DND-41 (cell line): Measurements from ENCODE around the gene FSCN2.

Experiments
- EZH2 ChIP-seq: IDR thresholded peaks from 3 replicates; pipeline ENCODE4 v1.6.1; 2012; ENCODE audit warnings: borderline replicate concordance, low read depth, mild to moderate bottlenecking, moderate library complexity, low read length, inconsistent platforms; ENCODE audit not compliant: severe bottlenecking
- TF ChIP-seq, protein P1 (sequence below): IDR thresholded peaks from 2 replicates; pipeline ENCODE4 v1.5.1; 2012; ENCODE audit warnings: borderline replicate concordance, low read length, moderate library complexity, mild to moderate bottlenecking; ENCODE audit not compliant: poor library complexity, severe bottlenecking; ENCODE audit errors: extremely low read depth

DNA sequence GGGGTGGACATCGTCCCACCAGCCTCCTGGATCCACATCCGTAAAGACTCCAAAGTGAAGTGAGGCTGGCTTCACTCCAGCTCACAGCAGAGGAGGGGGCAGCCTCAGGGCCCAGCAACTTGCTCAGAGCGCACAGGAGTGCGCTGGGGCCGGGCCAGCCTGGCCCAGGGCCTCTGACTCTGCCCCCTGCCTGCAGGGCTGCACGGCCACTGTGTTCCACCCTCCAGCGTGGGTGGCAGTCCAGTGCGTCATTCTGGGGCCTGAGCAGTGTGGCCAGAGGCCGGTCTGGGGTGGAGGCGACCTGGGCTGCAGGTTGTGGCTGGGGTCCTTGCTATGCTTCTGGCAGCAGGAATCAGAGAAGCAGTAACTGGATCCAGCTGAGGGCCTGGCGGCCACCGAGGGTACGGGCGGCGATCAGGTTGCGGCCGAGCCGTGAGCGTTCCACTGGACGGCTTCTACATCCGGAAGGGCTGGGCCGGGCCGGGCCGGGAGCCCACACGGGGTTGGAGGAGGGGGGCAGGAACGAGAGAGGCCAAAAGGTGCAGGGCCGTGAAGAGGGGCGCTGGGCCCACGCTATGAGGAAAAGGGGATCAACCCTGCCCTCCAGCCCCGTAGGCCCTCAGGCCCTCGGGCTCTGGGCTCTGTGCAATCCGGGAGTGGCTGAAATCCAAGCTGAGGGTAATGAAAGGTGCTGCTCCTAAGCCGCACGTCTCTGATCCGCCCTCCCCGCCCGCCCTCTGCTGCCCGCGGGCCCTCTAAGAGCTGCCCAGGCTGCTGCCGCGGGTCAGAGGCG lies at the start of gene FSCN2:
- TF ChIP-seq, protein P1, sequence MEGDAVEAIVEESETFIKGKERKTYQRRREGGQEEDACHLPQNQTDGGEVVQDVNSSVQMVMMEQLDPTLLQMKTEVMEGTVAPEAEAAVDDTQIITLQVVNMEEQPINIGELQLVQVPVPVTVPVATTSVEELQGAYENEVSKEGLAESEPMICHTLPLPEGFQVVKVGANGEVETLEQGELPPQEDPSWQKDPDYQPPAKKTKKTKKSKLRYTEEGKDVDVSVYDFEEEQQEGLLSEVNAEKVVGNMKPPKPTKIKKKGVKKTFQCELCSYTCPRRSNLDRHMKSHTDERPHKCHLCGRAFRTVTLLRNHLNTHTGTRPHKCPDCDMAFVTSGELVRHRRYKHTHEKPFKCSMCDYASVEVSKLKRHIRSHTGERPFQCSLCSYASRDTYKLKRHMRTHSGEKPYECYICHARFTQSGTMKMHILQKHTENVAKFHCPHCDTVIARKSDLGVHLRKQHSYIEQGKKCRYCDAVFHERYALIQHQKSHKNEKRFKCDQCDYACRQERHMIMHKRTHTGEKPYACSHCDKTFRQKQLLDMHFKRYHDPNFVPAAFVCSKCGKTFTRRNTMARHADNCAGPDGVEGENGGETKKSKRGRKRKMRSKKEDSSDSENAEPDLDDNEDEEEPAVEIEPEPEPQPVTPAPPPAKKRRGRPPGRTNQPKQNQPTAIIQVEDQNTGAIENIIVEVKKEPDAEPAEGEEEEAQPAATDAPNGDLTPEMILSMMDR = no peak
- TF ChIP-seq EZH2 = no peak
